Uterus (tissue), 4 donors: ENCODE measurements around the gene SLC22A23. TPM values are rescaled to one million over a fixed set of nuclear protein-coding genes. Genes with fewer than 3 reads are reported as not detected.
"Not testable (repeated sequence)": the region's sequence is repeated elsewhere in the genome, so short reads cannot be mapped to it uniquely, and the experiment has no call there.

ENCODE experiments used
- DNase-seq, 2 donors: peaks; one replicate each; pipeline ENCODE4 v3.0.0-alpha.2; 2019 to 2020
- H3K27ac ChIP-seq, 2 donors: fragments of 200-600 bp; sonication (generic); 1 replicate in 1 of 2; 2 replicates in 1 of 2; pipeline ENCODE4 v1.5.1; 2016 to 2018
- H3K27me3 ChIP-seq, 2 donors: fragments of 200-600 bp; sonication (generic); one replicate each; pipeline ENCODE4 v1.5.1; 2018 to 2019; ENCODE audit warnings: control low read depth in 1 of 2
- H3K36me3 ChIP-seq, 2 donors: fragments of 200-600 bp; sonication (generic); one replicate each; pipeline ENCODE4 v1.5.1; 2019; ENCODE audit warnings: control low read depth in 1 of 2
- H3K4me1 ChIP-seq, 2 donors: fragments of 200-600 bp; sonication (generic); one replicate each; pipeline ENCODE4 v1.5.1; 2018 to 2019; ENCODE audit warnings: control low read depth in 1 of 2
- H3K4me3 ChIP-seq, 2 donors: fragments of 200-600 bp; sonication (generic); 1 replicate in 1 of 2; 2 replicates in 1 of 2; pipeline ENCODE4 v1.5.1; 2018 to 2019; ENCODE audit warnings: mild to moderate bottlenecking in 1 of 2
- H3K9me3 ChIP-seq, 2 donors: fragments of 200-600 bp; sonication (generic); one replicate each; pipeline ENCODE4 v1.5.1; 2019; ENCODE audit warnings: control low read depth in 1 of 2
- POLR2A ChIP-seq, 2 donors: fragments of 450-650 bp; IDR thresholded peaks; one replicate each; pipeline ENCODE4 v1.6.1; 2016; ENCODE audit warnings: antibody characterized with exemption in 2 of 2, mild to moderate bottlenecking in 1 of 2, moderate library complexity in 1 of 2
- intact Hi-C: fragments of 100-400 bp; cut with DNase I; formaldehyde crosslinking; loops from one replicate; pipeline ENCODE4 v1.15.1; 2023; ENCODE audit warnings: low total_unique reads
- total RNA-seq, 4 donors: library from RNA; depleted of rRNA in 3 of 4; stranded (reverse); fragments of >200 nt in 3 of 4; gene quantifications; one replicate each; pipeline versions ENCODE4 v1.1.0 to v1.2.4, GENCODE V29; 2014 to 2023
- TF ChIP-seq, protein P1 (sequence below), 4 experiments: fragments of 200-600 bp in 2 of 4; fragments of 450-650 bp in 2 of 4; sonication (generic) in 2 of 4; IDR thresholded peaks; one replicate each; pipeline ENCODE4 v1.5.1; 2016 to 2019; ENCODE audit warnings: antibody characterized with exemption in 4 of 4, mild to moderate bottlenecking in 2 of 4, moderate library complexity in 1 of 4
- donor health status: DM: yes; HTN: yes; CAD: no.

Gene SLC22A23
- total RNA-seq, 4 donors from 2014 or later, result 5.4 to 27.6 (median 9.7) TPM

DNA sequence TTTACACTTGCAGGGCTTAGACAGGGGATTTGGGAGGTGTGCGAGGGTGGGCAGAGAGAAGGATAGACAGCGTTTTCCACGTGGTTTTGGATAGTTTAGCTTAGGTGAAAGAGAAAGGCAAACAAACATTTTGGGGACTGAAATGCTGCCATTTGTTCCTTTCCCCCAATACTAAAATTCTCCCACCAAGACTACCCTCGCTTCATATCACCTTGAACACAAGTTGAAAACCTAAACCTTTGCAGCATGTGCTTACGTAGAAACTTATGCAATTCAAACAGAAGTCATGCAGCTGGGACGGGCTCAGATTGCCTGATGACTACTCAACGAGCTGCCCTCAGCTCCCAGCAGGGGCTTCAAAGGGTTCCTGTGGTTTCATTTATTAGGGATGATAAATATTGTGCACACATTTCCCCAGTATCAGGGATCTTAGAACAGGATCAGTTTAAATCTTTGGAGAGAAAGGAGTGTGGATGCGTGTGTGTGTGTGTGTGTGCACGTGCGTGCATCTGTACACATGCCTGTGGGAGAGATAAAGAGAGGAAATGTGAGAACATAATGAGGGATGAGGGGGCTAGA lies 77.3 kb downstream of the SLC22A23 start:
- Histone ChIP-seq H3K9me3 (no peaks in the 10 kb centered on the region), H3K4me1 (no peaks in the 10 kb centered on the region), H3K4me3 (no peak overlapping the region), H3K27me3 (no peaks in the 10 kb centered on the region), H3K27ac (no peak overlapping the region), H3K36me3 (no peaks in the 10 kb centered on the region)
- intact Hi-C loops, result no loop called here
- TF ChIP-seq, protein P1, sequence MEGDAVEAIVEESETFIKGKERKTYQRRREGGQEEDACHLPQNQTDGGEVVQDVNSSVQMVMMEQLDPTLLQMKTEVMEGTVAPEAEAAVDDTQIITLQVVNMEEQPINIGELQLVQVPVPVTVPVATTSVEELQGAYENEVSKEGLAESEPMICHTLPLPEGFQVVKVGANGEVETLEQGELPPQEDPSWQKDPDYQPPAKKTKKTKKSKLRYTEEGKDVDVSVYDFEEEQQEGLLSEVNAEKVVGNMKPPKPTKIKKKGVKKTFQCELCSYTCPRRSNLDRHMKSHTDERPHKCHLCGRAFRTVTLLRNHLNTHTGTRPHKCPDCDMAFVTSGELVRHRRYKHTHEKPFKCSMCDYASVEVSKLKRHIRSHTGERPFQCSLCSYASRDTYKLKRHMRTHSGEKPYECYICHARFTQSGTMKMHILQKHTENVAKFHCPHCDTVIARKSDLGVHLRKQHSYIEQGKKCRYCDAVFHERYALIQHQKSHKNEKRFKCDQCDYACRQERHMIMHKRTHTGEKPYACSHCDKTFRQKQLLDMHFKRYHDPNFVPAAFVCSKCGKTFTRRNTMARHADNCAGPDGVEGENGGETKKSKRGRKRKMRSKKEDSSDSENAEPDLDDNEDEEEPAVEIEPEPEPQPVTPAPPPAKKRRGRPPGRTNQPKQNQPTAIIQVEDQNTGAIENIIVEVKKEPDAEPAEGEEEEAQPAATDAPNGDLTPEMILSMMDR (IDR thresholded peaks at IDR 0.05), result no peak
- TF ChIP-seq POLR2A (IDR thresholded peaks at IDR 0.05), result no peak
- no peak for DNase-seq

DNA sequence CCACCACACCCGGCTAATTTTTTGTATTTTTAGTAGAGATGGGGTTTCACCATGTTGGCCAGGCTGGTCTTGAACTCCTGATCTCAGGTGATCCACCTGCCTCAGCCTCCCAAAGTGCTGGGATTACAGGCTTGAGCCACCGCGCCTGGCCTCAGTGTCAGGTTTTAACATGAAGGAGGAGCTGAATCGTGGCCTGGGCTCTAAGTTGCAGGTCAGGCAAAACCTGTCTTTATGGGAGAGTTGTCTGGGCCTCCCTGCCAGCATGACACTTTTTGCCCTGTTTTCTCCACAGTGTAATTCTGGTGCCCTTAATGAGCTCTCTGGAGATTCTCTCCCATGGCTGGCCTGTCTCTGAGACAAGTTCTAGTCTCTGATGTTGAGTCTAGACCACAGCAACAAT lies 78.0 kb downstream of the SLC22A23 start:
- H3K4me3 ChIP-seq, H3K27me3 ChIP-seq, H3K27ac ChIP-seq, intact Hi-C loops, H3K9me3 ChIP-seq, H3K4me1 ChIP-seq, H3K36me3 ChIP-seq, DNase-seq: not testable (repeated sequence)

DNA sequence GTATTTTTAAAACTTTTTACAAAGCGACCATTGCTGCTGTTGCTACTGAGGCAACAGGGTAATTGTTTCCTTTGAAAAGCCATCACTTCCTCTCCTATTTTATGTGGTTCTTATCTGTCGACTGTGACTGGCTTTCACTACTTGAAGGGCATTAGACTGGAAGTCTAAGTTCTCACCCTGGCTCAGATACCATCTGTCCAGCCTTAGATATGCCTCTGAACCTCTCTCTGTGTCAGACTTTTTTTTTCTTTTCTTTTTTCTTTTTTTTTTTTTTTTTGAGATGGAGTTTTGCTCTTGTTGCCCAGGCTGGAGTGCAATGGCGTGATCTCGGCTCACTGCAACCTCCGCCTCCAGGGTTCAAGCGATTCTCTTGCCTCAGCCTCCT lies 78.5 kb downstream of the SLC22A23 start:
- H3K9me3 ChIP-seq, H3K4me3 ChIP-seq, H3K4me1 ChIP-seq, intact Hi-C loops, DNase-seq, H3K27me3 ChIP-seq, H3K27ac ChIP-seq, H3K36me3 ChIP-seq: not testable (repeated sequence)

DNA sequence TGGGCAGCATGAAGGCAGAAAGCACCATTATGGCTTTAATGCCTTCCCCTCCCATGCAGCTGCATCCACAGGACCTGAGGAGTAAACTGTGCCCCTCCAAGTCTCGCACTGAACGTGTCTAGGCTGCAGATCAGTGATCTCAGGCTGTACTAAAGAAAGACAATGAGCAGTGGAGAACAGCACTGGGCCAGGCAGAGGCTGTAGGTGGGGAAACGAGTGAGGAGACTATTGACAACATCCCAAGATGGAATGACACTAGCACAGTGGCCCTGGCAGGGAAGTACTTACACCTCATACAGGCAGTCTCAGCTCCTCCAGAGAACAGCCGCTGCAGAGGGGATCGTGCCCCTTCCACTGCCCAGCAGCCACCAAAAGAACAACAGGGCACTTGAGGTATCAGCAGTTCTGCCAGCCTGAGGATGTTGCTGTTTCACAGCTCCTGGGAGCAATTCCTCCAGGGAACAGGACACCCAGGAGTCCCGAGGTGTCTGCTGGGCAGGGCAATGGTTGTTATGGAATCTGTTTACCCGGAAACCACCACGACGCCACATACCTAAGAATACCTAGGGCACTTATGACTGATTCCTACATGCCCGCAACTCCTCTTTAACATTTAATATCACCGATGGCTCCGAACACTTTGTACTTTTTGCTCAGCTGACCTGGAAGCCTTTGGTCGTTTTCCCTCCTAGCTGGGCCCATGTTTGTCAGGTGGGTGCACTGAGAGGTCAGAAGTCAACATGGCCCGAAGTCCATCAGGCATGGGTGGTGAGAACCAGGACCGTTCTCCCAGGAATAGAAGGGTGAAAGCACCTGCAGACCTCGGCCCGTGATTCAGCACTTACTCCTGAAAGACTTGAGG lies 79.1 kb downstream of the SLC22A23 start:
- Histone ChIP-seq H3K4me3 (no peak overlapping the region), H3K36me3 (no peaks in the 10 kb centered on the region), H3K4me1 (no peaks in the 10 kb centered on the region), H3K27ac (no peak overlapping the region), H3K27me3 (no peaks in the 10 kb centered on the region), H3K9me3 (no peaks in the 10 kb centered on the region)
- intact Hi-C loops, result no loop called here
- no peak for DNase-seq
- no peak for TF ChIP-seq POLR2A (IDR thresholded peaks at IDR 0.05)
- TF ChIP-seq, protein P1 (IDR thresholded peaks at IDR 0.05), result no peak

DNA sequence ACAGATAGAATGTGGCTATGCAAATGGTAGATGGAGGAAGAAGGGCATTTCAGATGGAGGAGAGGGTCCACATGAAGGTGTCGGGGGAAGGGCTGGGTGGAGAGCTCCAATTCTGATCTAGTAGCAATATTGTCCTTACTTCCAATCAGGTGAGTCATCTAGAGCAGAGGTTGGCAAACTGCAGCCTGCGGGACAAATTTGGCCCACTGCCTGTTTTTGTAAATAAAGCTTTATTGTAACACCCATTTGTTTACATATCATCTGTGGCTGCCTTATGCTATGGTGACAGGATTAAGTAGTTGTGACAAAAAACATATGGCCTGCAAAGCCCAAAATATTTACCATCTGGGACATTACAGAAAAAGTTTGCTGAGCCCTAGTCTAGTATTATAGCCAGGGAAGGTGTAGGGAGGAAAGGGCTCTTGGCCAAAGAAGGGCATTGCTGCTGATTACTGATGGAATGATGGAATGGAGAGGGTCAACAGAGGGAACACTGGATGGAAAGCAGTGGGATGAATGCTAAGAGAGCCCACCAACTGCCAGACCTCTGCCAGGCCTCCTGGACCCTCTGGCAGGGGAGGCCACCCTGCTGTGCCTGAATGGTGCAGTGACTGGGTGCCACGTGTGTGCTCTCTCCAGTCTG lies 79.8 kb downstream of the SLC22A23 start:
- no peaks in the 10 kb centered on the region for H3K4me1 ChIP-seq
- DNase-seq, result no peak
- TF ChIP-seq, protein P1 (IDR thresholded peaks at IDR 0.05), result no peak
- no peaks in the 10 kb centered on the region for H3K27me3 ChIP-seq
- H3K9me3 ChIP-seq, result no peaks in the 10 kb centered on the region
- no peak overlapping the region for H3K4me3 ChIP-seq
- no peak overlapping the region for H3K27ac ChIP-seq
- no peaks in the 10 kb centered on the region for H3K36me3 ChIP-seq
- intact Hi-C loops, result no loop called here

DNA sequence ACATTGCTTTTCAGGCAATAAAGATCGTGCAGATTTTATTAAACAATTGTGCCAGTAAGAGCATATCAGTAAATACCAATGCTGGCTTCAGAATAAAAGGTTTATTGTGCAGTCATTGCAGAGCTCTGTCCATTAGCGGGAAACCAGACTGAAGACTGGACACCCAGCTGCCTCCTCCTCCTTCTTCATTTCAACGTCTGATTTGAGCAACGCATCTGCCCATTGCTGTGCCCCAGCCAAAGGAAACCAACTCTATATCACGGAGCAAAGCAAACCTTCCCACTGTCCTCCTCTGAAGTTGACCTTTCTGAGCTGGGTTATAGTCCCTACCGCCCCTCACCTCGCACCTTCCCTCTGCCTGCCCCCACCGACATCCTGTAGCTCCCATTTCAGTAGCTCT lies 80.8 kb downstream of the SLC22A23 start:
- Histone ChIP-seq H3K9me3 (no peaks in the 10 kb centered on the region), H3K4me1 (no peaks in the 10 kb centered on the region), H3K27ac (no peak overlapping the region), H3K4me3 (no peak overlapping the region), H3K27me3 (no peaks in the 10 kb centered on the region), H3K36me3 (no peaks in the 10 kb centered on the region)
- intact Hi-C loops, result no loop called here
- no peak for DNase-seq
- TF ChIP-seq POLR2A (IDR thresholded peaks at IDR 0.05), result no peak
- TF ChIP-seq, protein P1 (IDR thresholded peaks at IDR 0.05), result no peak
